GM18498 (cell line): Measurements from ENCODE around the gene TRIM41.
"Not testable (repeated sequence)": the region's sequence is repeated elsewhere in the genome, so short reads cannot be mapped to it uniquely, and the experiment has no call there.

Experiments
- ATAC-seq: cut with Tn5 transposase; IDR thresholded peaks from one replicate; pipeline ENCODE4 v1.9.1; 2021; ENCODE audit warnings: mild to moderate bottlenecking, moderate library complexity; ENCODE audit not compliant: unreplicated experiment

TRIM41 gene

DNA sequence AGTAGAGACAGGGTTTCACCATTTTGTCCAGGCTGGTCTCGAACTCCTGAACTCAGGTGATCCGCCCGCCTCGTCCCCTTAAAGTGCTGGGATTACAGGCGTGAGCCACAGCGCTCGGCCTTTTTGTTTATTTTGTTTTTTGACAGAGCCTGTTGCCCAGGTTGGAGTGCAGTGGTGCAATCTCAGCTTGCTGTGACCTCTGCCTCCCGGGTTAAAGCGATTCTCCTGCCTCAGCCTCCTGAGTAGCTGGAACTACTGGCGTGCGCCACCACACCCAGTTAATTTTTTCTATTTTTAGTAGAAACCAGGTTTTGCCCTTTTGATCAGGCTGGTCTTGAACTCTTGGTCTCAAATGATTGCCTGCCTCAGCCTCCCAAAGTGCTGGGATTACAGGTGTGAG is 12.9 kb upstream of the TRIM41 start:
- not testable (repeated sequence) for ATAC-seq

DNA sequence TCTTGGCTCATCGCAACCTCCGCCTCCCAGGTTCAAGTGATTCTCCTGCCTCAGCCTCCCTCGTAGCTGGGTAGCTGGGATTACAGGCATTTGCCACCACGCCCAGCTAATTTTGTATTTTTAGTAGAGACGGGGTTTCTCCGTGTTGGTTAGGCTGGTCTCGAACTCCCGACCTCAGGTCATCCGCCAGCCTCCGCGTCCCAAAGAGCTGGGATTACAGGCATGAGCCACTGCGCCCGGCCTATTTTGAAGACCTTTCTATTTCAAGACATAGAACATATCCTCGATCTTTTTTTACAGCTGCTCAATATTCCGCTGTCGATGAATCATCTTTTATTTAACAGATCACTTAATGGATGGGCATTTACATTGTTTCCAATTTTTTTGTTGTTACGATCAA is 12.4 kb upstream of the TRIM41 start:
- ATAC-seq: not testable (repeated sequence)

DNA sequence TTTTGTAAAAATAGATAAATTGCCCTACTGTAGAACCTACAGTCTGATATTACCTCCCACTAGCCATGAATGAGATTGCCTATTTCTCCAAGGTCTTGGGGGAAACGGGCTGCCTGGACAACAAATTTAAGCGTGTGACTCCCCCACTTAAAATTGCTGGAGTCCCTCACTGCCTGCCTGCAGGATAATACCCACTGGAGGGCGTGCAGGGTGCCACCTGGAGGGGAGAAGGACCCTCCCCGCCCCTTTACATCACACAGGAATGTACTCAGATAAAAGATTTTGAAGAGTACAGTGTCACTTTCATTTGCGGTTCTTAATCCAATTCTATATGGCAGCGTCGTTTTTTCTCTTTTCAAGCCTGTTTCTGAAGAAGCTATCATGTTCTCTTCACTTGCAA is 11.9 kb upstream of the TRIM41 start:
- ATAC-seq: no peak

GRCh38 chr5:181212080-181212479 is 11.0 kb upstream of the TRIM41 start:
- ATAC-seq: no peak

DNA sequence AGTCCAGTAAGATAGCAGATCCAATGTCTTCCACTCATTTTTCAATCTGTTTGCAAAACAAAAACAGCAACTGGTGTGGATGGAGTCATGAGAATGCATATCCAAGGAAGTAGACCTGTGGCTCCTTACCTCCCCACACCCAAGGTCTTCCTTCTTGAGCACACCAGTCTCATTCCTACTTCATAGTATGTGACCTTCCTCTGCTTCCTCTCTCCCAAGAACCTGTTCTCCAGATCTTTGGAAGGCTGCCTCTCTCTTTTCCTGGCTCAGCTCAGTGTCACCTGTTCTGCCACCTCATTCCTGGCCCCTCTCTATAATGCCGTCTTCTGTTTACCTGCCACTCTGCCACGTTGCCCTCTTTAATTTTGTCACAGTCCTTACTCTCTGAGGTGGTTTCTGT is 10.1 kb upstream of the TRIM41 start:
- ATAC-seq: no peak

DNA sequence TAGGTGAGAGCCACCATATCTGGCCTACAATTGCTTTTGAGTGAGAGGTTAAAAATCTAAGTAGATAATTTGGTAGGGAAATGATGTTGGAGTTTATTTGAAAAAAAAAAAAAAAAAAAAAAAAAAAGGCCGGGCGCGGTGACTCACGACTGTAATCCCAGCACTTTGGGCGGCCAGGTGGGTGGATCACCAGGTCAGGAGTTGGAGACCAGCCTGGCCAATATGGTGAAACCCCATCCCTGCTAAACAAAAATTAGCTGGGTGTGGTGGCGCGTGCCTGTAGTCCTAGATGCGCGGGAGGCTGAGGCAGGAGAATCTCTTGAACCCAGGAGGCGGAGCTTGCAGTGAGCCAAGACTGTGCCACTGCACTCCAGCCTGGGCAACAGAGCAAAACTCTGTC is 8.8 kb upstream of the TRIM41 start:
- not testable (repeated sequence) for ATAC-seq

- no peak for ATAC-seq
Measured at GRCh38 chr5:181215997-181216989, 6.8 kb upstream of the TRIM41 start.

GRCh38 chr5:181217111-181217802 is 5.8 kb upstream of the TRIM41 start:
- ATAC-seq: peak; percentile 28

GRCh38 chr5:181217803-181218062 is 5.3 kb upstream of the TRIM41 start:
- peak; percentile 20 for ATAC-seq

- ATAC-seq: no peak
Measured at GRCh38 chr5:181218795-181219124, 4.3 kb upstream of the TRIM41 start.

DNA sequence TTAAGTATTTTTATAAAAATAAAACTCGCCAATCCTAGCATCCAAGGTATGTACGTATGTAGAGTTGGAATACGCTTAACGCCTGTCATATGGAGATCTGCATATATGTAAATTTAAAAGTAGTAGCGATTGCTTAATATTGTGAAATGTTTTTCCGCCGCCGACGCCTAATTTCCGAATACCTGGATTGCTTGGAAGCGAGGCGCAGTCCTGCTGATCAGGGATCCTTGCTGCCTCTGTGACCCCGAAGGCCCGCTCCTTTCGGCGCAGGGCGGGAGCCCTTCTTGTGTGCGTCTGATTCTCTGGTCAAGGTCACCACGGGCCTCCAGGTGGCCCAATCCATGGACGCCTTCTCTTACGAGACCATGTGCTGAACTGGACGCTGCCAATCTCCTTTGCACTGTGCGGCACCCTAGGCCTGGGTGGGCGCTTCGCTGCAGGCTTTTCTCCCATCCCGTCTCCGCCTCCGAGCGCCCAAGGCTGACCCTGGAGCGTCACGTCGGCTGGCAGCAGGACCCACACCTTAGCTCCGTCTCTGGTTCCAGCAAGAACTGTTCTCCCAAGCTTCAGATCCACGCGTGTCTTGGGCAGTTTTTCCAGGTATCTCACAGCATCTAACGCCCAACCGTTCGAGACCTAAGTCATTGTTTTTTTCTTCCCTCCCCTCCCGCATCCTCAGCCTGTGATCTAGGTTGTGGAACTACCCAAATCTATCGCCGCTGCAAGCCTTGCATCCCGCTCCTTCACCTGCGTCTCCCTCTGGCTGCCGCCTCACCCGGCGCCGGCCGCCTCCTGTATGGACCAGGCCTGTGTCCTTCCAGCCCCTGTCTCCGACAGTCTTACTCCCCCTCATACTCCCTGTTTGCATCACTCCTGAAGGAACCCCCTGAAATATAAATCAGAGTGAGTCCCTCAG is 3.6 kb upstream of the TRIM41 start:
- no peak for ATAC-seq

DNA sequence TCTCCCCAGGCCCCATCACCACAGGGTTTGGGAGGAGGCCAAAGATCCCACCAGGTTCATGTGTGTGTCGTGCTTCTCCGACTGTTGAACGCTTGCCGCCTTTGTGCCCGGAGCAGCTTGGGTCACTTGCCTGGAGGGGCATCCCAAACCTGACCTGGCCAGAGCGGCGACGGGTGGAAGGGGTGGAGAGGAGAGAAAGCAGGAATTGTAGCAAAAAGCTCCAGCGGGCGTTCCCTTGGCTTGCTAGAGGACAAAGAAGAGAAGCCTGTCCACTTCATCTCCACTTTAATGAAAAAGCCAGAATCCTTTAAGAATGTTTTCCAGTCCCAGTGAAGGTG is 2.9 kb upstream of the TRIM41 start:
- ATAC-seq: no peak

DNA sequence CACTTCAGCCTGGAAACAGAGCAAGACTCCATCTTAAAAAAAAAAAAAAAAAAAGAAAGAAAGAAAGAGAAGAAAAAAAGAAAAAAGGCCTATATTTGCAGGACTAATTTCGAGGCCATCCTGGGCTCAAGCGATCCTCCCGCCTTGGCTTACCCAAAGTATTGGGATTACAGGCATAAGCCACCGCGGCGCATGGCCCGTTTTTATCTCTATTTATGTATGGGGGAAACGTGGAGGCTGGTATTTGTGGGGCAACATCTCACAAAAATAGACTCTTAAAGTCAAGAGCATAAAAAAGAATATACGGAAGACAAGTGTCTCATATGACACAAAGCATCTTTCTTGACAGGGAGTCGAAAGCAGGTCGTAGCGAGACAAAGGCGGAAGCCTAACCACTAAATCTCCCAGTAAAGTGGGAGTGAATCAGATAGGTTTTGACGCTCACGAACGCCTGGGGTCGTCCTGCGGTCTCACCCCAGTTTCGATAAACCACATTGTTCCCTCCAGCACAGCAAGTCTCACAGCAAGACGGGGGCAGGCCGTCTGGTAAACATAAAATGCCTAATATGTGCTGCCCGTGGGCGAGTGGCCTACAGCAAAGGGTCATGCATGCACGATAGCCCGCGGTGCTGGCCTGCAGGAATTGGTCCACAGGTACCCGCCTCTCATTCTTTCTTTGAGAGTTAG is 1.8 kb upstream of the TRIM41 start:
- no peak for ATAC-seq

DNA sequence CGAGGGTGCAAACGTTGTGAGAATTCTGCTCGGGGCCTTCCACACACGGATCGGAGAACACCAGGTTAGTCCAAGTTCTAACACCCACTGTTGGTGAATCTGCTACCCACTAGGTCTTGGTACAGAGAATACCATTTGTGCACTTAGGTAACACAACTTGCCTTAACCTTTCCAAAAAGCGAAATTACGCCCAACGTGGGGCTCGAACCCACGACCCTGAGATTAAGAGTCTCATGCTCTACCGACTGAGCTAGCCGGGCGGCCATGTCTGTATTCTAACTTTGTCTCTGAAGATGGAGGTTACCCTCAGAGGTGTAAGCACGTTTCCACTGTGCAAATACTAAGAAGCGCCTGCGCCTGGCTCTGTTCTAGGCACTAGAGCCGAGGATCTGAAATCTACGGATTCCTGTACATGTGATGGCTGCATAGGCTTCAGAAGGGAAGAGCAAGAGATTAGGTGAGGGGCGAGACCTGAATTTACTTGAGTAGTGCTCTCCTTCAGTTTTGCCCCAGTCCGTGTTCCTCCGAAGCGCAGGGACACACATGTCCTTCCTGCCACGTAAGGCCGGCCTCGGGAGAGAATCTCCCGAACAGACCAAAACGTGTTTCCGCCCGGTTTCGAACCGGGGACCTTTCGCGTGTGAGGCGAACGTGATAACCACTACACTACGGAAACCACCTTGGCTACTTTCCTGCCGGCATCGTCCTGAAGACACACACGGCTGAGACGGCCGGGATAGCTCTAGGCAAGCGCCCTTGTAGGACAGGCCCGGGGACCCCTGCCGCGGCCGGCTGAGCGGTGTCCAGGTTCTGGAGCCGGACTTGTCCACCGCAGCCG is 1.1 kb upstream of the TRIM41 start:
- ATAC-seq: peak; percentile 28

- ATAC-seq: no peak
Measured at GRCh38 chr5:181222630-181223057, 437 bp upstream of the TRIM41 start.

- peak; percentile 3 for ATAC-seq
Measured at GRCh38 chr5:181223729-181224389, 778 bp downstream of the TRIM41 start.

DNA sequence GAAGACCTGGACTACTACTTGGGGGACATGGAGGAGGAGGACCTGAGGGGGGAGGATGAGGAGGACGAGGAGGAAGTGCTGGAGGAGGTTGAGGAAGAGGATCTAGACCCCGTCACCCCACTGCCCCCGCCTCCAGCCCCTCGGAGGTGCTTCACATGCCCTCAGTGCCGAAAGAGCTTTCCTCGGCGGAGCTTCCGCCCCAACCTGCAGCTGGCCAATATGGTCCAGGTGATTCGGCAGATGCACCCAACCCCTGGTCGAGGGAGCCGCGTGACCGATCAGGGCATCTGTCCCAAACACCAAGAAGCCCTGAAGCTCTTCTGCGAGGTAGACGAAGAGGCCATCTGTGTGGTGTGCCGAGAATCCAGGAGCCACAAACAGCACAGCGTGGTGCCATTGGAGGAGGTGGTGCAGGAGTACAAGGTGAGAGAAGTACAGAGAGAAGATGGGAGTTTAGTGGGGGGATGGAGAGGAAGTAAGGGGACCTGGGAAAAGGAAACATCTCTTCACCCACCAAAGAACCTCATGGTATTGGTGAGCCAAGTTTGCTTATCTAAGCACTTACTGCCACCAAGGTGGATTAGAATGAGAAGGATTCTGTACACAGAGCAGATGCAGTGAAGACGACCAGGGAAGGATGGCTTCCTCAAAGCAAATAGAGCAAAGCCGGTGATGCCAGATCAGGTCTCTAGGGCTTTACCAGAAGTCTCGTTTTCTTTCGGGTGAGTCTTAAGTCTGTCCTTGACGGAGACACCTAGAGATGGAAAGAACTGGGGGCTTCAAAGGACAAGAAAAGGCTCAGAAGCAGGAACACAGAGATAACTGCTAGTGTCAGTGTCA is 1.5 kb downstream of the TRIM41 start:
- no peak for ATAC-seq

GRCh38 chr5:181229996-181230395 is 6.9 kb downstream of the TRIM41 start:
- ATAC-seq: no peak

- no peak for ATAC-seq
Measured at GRCh38 chr5:181230551-181230950, 7.5 kb downstream of the TRIM41 start.
